Activated naive CD8-positive, alpha-beta T cell (primary cell): ENCODE data around the gene ALKAL2.

Source experiments
- H3K27ac Mint-ChIP-seq: one replicate; pipeline ENCODE4 v1.8.0; 2021; ENCODE audit warnings: mixed read lengths
- H3K27me3 Mint-ChIP-seq: one replicate; pipeline ENCODE4 v1.8.0; 2021; ENCODE audit warnings: mixed read lengths
- H3K36me3 Mint-ChIP-seq: one replicate; pipeline ENCODE4 v1.8.0; 2021; ENCODE audit warnings: mixed read lengths
- H3K4me1 Mint-ChIP-seq: one replicate; pipeline ENCODE4 v1.8.0; 2021; ENCODE audit warnings: low read depth, mixed read lengths
- H3K4me3 Mint-ChIP-seq: one replicate; pipeline ENCODE4 v1.8.0; 2021; ENCODE audit warnings: mild to moderate bottlenecking, mixed read lengths
- H3K9me3 Mint-ChIP-seq: one replicate; pipeline ENCODE4 v1.8.0; 2021; ENCODE audit warnings: low read depth, mixed read lengths

ALKAL2 gene

DNA sequence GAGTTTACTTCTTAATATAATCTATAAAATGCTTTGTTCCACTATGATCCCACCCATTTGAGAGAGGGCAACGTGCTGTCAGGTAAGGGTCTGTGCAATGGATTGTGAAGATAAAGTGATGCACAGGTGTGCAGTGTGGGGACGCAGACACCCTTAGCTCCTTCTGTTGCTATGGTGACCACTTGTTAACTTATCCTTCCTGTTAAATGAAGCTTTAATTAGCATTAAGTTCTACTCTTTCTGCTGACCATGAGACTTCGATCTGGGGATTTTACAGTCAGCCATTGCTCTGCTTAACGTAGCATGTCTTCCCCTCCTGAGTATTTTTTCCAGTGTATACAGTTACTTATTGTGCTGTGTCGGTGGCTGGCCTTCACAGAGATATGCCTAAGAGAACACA, 23.1 kb upstream of the ALKAL2 start:
- Mint-ChIP-seq H3K4me3 (no peak overlapping the region), H3K27ac (no peak overlapping the region), H3K27me3 (peaks cover under 1% of the 10 kb centered on the region), H3K4me1 (no peaks in the 10 kb centered on the region), H3K36me3 (no peaks in the 10 kb centered on the region), H3K9me3 (no peaks in the 10 kb centered on the region)

DNA sequence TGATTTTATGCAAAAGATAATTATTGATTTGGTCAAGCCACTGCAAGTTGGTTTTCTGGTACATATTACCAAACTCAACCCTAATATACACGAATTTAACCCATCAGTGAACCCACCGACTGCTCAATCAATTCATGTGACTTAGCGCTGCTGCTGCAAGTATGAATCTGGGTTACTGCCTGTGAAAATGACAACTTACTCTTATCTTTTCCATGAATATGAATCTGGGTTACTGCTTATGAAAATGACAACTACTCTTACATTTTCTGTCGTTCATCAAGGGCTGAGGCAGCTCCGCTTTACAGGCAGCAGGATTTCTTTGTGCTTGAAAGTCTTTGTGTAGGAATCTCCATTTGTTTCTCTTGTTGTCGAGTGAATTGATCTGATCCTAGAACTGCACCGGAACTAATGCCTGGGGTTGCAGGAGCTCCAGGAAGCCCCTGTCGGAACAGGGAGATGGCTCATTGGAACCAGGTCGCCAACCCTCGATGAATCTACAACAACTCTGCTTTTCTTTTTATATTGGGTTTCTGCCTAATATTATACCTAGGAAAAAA, 22.1 kb upstream of the ALKAL2 start:
- no peak overlapping the region for H3K4me3 Mint-ChIP-seq
- no peaks in the 10 kb centered on the region for H3K9me3 Mint-ChIP-seq
- H3K27me3 Mint-ChIP-seq = no peaks in the 10 kb centered on the region
- H3K4me1 Mint-ChIP-seq = no peaks in the 10 kb centered on the region
- no peaks in the 10 kb centered on the region for H3K36me3 Mint-ChIP-seq
- H3K27ac Mint-ChIP-seq = no peak overlapping the region

DNA sequence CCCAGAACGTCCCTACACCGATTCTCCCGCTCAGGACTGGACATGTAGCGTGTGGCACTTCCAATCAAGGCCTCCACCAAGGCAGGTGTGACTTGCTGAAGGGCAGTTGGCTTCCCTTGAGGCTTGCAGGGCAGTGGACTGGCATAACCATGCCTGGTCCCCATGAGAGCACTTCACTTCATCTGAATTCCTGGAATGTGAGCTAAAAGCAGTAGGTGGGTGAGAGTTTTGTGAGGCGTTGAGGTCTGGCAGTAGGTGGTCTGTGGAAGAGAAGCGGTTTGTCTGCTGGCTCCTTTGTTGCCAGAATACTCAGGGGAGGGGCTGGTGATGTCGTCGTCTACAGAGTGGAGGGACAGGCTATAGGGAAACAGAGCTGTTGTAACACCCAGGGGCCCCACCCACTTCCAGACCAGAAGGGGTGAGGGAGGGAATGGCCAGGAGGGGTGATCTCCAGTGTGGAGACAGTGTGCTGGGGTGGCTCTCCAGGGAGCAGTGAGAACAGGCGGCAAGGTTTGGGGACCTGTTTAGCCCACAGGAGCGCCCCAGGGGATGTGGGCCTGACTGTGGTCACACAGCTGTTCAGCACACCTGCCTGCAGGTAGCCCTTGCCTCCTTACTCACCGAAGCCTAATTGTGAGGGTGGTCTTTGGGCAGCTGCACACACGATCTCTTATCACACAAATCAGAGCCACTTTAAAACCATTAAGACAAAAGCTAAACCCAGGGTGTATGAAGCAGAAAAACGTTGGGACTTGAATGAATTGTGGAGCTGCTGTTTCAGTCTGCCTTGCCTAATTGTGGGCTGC, 21.5 kb upstream of the ALKAL2 start:
- H3K4me1 Mint-ChIP-seq = no peaks in the 10 kb centered on the region

DNA sequence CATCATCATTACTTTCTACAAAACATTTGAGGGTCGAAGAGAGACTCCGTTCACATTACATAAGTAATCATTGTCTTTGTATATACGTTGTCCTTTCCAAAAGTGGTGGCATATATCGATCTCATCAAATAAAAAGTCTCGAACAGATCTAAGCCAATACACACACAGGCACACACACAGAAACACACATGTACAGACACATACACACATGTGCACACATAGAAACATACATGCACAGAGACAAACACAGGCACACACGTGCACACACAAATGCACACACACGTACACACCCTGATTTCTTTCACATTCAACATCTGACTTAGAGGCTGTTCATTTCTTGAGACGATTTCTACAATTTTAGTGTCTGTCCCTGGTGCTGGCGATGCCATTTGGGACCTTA, 17.5 kb upstream of the ALKAL2 start:
- Mint-ChIP-seq H3K9me3 (peaks cover 13% of the 10 kb centered on the region), H3K4me1 (no peaks in the 10 kb centered on the region), H3K27ac (no peak overlapping the region), H3K36me3 (no peaks in the 10 kb centered on the region), H3K4me3 (no peak overlapping the region), H3K27me3 (no peaks in the 10 kb centered on the region)

More for the DNA sequence above, 21.5 kb upstream of the ALKAL2 start:
- H3K27ac Mint-ChIP-seq = no peak overlapping the region
- H3K9me3 Mint-ChIP-seq = no peaks in the 10 kb centered on the region
- H3K27me3 Mint-ChIP-seq = no peaks in the 10 kb centered on the region
- H3K36me3 Mint-ChIP-seq = no peaks in the 10 kb centered on the region
- no peak overlapping the region for H3K4me3 Mint-ChIP-seq

DNA sequence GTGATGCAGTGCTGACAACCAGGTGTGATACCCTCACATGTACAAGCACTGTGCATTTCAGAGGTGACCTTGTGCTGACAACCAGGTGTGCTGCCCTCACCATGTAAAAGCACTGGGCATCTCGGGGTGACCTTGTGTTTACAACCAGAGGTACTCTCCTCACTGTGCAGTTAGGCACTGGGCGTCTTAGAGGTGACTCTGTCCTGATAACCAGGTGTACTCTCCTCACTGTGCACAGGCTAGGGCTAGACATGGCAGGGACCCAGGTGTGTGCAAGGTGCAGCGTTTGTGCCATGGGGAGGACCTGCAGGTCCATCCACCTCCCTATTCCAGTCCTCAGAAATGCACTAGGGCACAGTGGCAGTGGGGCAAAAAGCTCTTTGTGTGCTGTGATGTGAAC, 8.5 kb upstream of the ALKAL2 start:
- H3K4me1 Mint-ChIP-seq = no peaks in the 10 kb centered on the region
- H3K27ac Mint-ChIP-seq = no peak overlapping the region
- H3K9me3 Mint-ChIP-seq = no peaks in the 10 kb centered on the region
- no peak overlapping the region for H3K4me3 Mint-ChIP-seq
- no peaks in the 10 kb centered on the region for H3K36me3 Mint-ChIP-seq
- H3K27me3 Mint-ChIP-seq = peaks cover 5% of the 10 kb centered on the region

DNA sequence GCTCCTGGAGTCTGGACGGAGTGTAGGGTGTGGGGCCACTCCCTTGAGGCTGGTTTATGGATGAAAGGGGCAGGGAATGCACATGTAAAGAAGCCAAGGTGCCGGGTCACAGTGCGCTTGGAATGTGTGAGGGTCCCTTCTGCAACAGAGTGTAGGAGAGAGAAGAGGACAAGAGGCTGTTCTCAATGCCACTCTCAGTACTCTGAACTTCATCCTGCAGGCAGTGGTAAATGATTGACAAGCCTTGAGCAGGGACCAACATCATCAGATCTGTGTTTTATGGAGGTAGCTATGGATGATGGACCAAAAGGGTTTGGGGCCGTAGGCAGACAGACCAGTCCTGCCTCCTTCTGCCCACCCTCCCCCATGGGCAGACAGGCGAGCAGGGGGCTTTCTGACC, 7.2 kb upstream of the ALKAL2 start:
- Mint-ChIP-seq H3K4me1 (peaks cover under 1% of the 10 kb centered on the region), H3K36me3 (no peaks in the 10 kb centered on the region), H3K9me3 (no peaks in the 10 kb centered on the region), H3K4me3 (no peak overlapping the region), H3K27ac (no peak overlapping the region), H3K27me3 (peaks cover 7% of the 10 kb centered on the region)

DNA sequence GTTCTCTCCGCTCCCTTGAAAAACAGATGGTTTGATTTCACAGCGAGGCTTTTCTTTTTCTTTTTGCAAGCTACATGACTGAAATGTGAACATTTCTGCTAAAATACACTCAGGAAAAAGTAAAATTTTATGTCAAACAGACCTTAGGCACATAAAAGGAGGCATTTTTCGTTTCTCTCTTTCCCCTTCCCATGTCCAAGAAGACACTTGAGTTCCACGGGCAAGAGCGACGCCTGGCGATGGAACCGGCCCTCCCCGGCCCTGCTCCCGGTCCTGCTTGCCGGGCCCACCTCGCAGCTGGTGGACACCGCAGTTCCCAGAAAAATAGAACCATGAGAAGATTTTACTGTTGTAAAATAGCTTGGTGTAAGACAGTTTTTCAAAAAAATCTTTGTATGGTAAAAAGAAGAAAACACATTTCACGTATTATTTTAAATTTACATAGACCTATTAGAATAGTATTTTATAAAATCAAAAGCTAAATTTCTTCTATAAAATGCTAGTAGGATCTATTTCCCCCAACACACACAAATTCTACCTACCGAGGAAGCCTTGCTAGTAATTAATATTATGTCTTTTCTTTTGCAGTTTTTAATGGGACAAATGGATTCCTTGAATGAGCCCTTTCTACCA, 2.3 kb upstream of the ALKAL2 start:
- H3K27ac Mint-ChIP-seq = no peak overlapping the region
- peaks cover 12% of the 10 kb centered on the region for H3K27me3 Mint-ChIP-seq
- H3K4me1 Mint-ChIP-seq = peaks cover 7% of the 10 kb centered on the region
- H3K9me3 Mint-ChIP-seq = no peaks in the 10 kb centered on the region
- H3K4me3 Mint-ChIP-seq = peak overlapping the region; percentile 81
- no peaks in the 10 kb centered on the region for H3K36me3 Mint-ChIP-seq

DNA sequence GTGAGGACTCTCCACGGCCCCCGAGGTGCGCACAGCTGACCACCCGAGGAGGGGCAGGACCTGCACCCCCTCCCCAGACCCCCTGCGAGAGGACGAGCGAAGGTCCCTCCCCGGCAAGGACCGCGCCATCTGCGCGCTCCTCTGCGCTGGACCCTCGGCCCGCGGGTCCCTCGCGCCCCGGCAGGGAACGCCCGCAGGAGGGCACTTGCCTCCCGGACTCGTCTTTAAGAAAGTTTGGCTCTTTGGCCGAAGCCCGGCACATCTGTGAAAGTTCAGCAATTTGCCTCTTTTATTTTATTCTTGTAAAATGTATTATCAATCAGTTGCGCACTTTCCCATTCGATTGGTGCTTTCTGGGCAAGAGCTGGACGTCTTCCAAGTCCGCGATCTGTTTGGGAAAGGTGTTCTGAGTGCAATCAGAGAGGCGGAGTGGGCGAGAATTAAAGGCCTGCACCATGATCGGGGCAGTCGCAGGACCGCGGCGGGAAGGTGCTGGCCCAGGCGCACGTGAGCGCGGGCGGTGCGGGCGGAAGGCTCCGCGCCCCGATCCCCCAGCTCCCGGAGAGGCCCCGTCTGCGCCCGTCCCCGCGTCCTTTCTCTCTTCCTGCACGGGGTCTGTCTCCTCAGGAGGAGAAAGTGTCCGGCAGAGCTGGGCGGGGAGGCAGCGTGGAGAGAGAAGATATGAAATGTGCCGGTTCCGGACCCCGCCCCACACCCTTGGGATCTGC, 1.6 kb upstream of the ALKAL2 start:
- Mint-ChIP-seq H3K27me3 (peaks cover 12% of the 10 kb centered on the region), H3K27ac (no peak overlapping the region), H3K36me3 (no peaks in the 10 kb centered on the region), H3K4me1 (peaks cover 7% of the 10 kb centered on the region), H3K9me3 (no peaks in the 10 kb centered on the region), H3K4me3 (peak overlapping the region; percentile 81)

DNA sequence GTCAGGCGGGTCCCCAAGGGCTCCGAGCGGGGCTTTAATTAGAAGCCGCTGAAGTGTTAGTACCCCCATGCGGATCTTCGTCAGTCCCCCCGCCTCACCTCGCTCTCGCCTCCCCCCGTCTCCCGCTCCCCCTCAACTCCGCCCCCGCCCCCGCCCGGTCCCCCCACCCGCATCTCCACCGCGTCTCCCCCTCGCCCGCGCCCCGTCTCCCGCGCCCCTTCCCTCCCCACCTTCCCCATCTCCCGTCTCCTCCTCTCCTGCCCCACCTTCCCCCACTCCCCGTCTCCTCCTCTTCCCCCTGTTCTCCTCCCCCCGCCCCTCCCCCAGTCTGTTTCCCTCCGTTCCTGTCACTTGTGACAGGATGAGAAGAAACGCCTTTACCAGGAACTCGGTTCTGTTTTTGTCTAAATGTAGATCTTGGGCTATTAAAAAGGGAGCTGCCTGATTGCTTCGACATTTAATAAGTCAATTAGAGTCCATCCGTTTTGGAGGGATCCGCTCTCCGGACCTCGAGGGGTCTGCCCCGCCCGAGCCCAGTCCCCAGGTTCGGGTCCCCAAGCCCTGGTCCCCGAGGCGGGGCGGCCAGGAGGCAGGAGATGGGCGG, 969 bp upstream of the ALKAL2 start:
- Mint-ChIP-seq H3K27me3 (peaks cover 12% of the 10 kb centered on the region), H3K36me3 (no peaks in the 10 kb centered on the region), H3K4me3 (peak overlapping the region; percentile 51), H3K9me3 (no peaks in the 10 kb centered on the region), H3K4me1 (peaks cover 7% of the 10 kb centered on the region), H3K27ac (no peak overlapping the region)

DNA sequence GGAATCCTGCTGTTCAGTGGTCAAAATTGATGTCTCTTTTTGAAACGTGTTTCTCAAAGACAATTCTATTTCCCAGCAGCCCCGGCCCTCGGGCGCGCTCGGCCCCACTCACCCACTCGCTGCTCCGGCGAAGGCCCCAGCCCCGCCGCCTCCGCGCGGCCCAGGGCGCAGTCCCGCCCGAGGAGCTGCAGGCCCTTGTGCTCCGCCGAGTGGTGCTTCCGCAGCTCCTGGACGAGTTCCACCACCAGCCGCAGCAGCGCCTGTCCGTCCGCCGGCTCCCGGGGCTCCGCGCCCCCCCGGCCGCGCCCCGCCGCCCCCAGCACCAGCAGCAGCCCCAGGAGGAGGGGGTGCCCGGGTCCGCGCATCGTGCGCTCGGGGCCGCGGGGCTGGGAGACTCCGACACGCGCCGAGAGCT, 413 bp downstream of the ALKAL2 start:
- Mint-ChIP-seq H3K4me3 (peak overlapping the region; percentile 62), H3K27me3 (peaks cover 12% of the 10 kb centered on the region), H3K27ac (no peak overlapping the region), H3K9me3 (no peaks in the 10 kb centered on the region), H3K36me3 (peaks cover 3% of the 10 kb centered on the region), H3K4me1 (peaks cover 7% of the 10 kb centered on the region)

DNA sequence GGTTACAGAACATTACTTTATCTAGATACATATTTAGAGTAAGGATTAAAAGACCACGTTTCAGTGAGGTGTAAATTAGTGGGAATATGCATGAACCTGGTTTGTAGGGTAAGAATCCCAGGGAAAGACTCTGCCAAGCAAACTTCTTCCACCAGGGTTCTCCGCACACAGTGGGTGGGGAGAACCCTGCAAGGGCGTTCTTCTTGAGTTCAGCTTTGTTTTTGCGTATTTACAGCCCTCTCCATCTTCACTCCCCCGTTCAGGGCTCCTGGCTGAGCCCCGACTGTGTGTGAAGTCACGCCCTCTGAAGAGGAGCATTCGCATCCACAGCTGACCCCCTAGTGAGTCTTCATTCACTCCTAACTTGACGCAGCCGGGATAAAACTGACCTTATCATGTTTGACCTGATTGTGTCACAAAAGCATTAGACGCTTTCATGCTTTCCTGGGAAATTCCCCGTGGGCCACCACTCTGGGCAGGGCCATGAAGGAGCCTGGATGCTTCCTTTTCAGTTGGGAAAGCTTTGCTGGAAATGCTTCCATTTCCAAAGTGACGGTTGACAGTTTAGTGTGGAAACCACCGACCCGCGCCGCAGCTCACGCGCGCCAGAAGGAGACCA, 1.0 kb downstream of the ALKAL2 start:
- Mint-ChIP-seq H3K27me3 (peaks cover 12% of the 10 kb centered on the region), H3K4me1 (peaks cover 7% of the 10 kb centered on the region), H3K36me3 (peaks cover 3% of the 10 kb centered on the region), H3K27ac (no peak overlapping the region), H3K9me3 (no peaks in the 10 kb centered on the region), H3K4me3 (peak overlapping the region; percentile 62)

DNA sequence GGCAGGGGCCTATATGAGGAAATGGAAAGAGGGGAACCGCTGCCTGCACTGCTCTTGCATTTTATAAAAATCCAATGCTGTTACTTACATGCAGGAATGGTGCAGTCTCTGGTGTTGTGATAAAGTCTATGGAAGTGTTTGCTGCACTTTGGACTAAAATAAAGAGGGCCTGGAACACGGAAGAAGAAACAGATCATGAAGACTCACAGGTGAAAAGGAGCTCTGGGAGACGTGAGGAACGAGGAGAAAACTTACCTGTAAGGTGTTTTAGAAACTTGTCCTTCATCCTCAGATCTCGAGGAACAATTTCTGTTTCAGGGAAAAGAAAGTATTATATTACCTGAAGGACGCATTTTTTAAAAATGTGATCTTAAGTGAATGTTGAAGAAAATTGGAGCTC, 1.9 kb downstream of the ALKAL2 start:
- Mint-ChIP-seq H3K4me3 (peak overlapping the region; percentile 58), H3K9me3 (no peaks in the 10 kb centered on the region), H3K36me3 (peaks cover 3% of the 10 kb centered on the region), H3K27ac (no peak overlapping the region), H3K27me3 (peaks cover 10% of the 10 kb centered on the region), H3K4me1 (peaks cover 7% of the 10 kb centered on the region)

DNA sequence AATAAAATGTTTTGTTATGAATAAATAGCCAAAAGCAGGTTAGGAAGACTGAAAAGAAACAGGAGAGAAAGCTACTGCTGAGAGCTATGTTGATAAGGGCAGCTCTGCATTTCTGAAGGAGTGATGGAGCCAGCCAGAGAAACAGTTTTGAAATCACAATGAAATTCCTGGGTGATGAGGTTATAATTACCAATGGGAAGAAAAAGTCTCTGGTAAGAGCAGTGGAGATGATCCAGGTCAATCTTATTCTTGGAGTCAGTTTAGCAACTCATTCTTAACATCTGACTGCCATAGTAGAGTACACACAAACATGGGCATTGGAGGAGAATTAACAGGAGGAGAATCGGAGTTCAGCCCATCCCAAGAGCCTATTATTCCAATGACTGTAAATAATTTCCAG, 2.4 kb downstream of the ALKAL2 start:
- Mint-ChIP-seq H3K27ac (no peak overlapping the region), H3K4me3 (peak overlapping the region; percentile 30), H3K36me3 (peaks cover 3% of the 10 kb centered on the region), H3K9me3 (no peaks in the 10 kb centered on the region), H3K27me3 (peaks cover 9% of the 10 kb centered on the region), H3K4me1 (peaks cover 7% of the 10 kb centered on the region)

DNA sequence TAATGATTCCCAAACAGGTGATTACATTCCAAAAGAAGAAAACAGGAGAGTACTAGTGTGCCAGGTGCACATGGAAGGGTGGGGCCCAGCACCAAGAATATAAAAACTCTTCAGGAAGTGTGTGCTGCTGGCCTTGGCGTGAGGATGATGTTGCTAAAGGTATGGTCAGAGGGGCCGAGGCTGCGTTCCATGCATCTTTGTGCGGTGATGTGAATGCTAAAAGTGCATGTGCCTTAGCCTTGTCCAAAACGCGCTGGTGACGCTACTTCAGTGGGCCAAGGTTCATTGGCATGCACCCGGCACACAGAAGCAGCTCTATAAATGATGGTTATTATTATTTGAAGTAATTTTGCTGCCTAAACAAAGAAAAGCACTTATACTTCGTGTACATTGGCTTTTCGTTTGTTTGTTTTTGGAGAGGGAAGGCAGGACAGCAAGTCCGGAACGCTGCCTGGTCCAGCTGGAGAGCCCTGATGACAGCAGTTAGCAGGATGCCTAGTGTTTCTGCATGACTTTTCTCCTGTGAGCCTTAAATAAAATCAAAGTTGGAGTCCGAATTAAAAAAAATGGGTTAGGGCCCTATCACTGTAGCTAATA, 2.9 kb downstream of the ALKAL2 start:
- Mint-ChIP-seq H3K4me3 (no peak overlapping the region), H3K9me3 (no peaks in the 10 kb centered on the region), H3K4me1 (peaks cover 5% of the 10 kb centered on the region), H3K27ac (no peak overlapping the region), H3K27me3 (peaks cover 6% of the 10 kb centered on the region), H3K36me3 (peaks cover 3% of the 10 kb centered on the region)
